ENCODE data around the gene KCNJ3.

- TF ChIP-seq CTCF (conservative IDR thresholded peaks at IDR 0.05; ENCODE audit: low read length) (no peak), EZH2phosphoT487 (IDR thresholded peaks at IDR 0.05; ENCODE audit: borderline replicate concordance, low read depth, low read length) (no peak)
Observed at GRCh38 chr2:154814856-154815255, 116.4 kb downstream of the KCNJ3 start.
